H9 (cell line): ENCODE measurements around the gene ITSN1. TPM values are rescaled to one million over a fixed set of nuclear protein-coding genes. Genes with fewer than 3 reads are reported as not detected.

Source experiments
- DNase-seq: peaks from one replicate; pipeline ENCODE4 v3.0.0-alpha.2; 2017
- H2AFZ ChIP-seq: one replicate; pipeline ENCODE4 v1.6.1; 2013; ENCODE audit warnings: mild to moderate bottlenecking, low read length, control low read depth, moderate library complexity
- H2AK5ac ChIP-seq: 2 replicates; pipeline ENCODE4 v1.6.1; 2013; ENCODE audit warnings: low read length, control low read depth, mixed read lengths; ENCODE audit not compliant: insufficient read length
- H2BK120ac ChIP-seq: one replicate; pipeline ENCODE4 v1.6.1; 2013; ENCODE audit warnings: low read depth, mild to moderate bottlenecking, low read length, control low read depth, inconsistent platforms; ENCODE audit not compliant: poor library complexity, severe bottlenecking
- H2BK12ac ChIP-seq: 2 replicates; pipeline ENCODE4 v1.6.1; 2013; ENCODE audit warnings: low read length, control low read depth, mixed read lengths, low read depth; ENCODE audit not compliant: insufficient read length
- H2BK15ac ChIP-seq: 2 replicates; pipeline ENCODE4 v1.6.1; 2013; ENCODE audit warnings: low read depth, low read length, control low read depth
- H2BK20ac ChIP-seq: one replicate; pipeline ENCODE4 v1.6.1; 2013; ENCODE audit warnings: low read depth, mild to moderate bottlenecking, low read length, control low read depth, inconsistent platforms; ENCODE audit not compliant: poor library complexity, severe bottlenecking
- H2BK5ac ChIP-seq: 2 replicates; pipeline ENCODE4 v1.6.1; 2013; ENCODE audit warnings: low read length, control low read depth, mixed read lengths; ENCODE audit not compliant: insufficient read length
- H3K14ac ChIP-seq: 2 replicates; pipeline ENCODE4 v1.6.1; 2013; ENCODE audit warnings: low read length, control low read depth; ENCODE audit not compliant: insufficient read depth
- H3K18ac ChIP-seq: 2 replicates; pipeline ENCODE4 v1.6.1; 2013; ENCODE audit warnings: low read depth, mild to moderate bottlenecking, mixed read lengths, low read length, control low read depth; ENCODE audit not compliant: insufficient read length
- H3K23ac ChIP-seq: 2 replicates; pipeline ENCODE4 v1.6.1; 2013; ENCODE audit warnings: low read length, control low read depth, mixed read lengths, low read depth; ENCODE audit not compliant: insufficient read length
- H3K23me2 ChIP-seq: 2 replicates; pipeline ENCODE4 v1.6.1; 2013; ENCODE audit warnings: low read depth, mild to moderate bottlenecking, mixed read lengths, low read length, control low read depth; ENCODE audit not compliant: insufficient read length, poor library complexity, severe bottlenecking
- H3K27ac ChIP-seq: 2 replicates; pipeline ENCODE4 v1.5.1; 2013; ENCODE audit warnings: low read length, control low read depth, mixed read lengths, low read depth; ENCODE audit not compliant: insufficient read length
- H3K27me3 ChIP-seq: 2 replicates; pipeline ENCODE4 v1.6.1; 2013; ENCODE audit warnings: low read length, control low read depth, inconsistent platforms; ENCODE audit not compliant: insufficient read depth
- H3K4ac ChIP-seq: 2 replicates; pipeline ENCODE4 v1.6.1; 2013; ENCODE audit warnings: low read depth, mild to moderate bottlenecking, control low read depth, inconsistent platforms, low read length, moderate library complexity
- H3K4me1 ChIP-seq: 2 replicates; pipeline ENCODE4 v1.6.1; 2013; ENCODE audit warnings: low read length, control low read depth, inconsistent platforms; ENCODE audit not compliant: insufficient read depth
- H3K4me2 ChIP-seq: 2 replicates; pipeline ENCODE4 v1.6.1; 2013; ENCODE audit warnings: low read length, control low read depth, mixed read lengths; ENCODE audit not compliant: insufficient read length, insufficient read depth
- H3K56ac ChIP-seq: 2 replicates; pipeline ENCODE4 v1.6.1; 2013; ENCODE audit warnings: low read depth, mild to moderate bottlenecking, mixed read lengths, low read length, control low read depth; ENCODE audit not compliant: insufficient read length
- H3K79me1 ChIP-seq: 2 replicates; pipeline ENCODE4 v1.6.1; 2013; ENCODE audit warnings: low read depth, mild to moderate bottlenecking, moderate library complexity, low read length, control low read depth, inconsistent platforms; ENCODE audit not compliant: insufficient read depth, poor library complexity, severe bottlenecking
- H3K79me2 ChIP-seq: 2 replicates; pipeline ENCODE4 v1.6.1; 2013; ENCODE audit warnings: low read length, control low read depth, inconsistent platforms; ENCODE audit not compliant: insufficient read depth
- H3K9ac ChIP-seq: 2 replicates; pipeline ENCODE4 v1.6.1; 2013; ENCODE audit warnings: low read length, control low read depth, mixed read lengths; ENCODE audit not compliant: insufficient read length; ENCODE audit errors: extremely low read depth
- H3K9me3 ChIP-seq: one replicate; pipeline ENCODE4 v1.6.1; 2013; ENCODE audit warnings: low read depth, low read length, inconsistent platforms; ENCODE audit not compliant: control insufficient read depth
- H3T11ph ChIP-seq: one replicate; pipeline ENCODE4 v1.6.1; 2013; ENCODE audit warnings: mild to moderate bottlenecking, low read length, control low read depth, inconsistent platforms
- H4K20me1 ChIP-seq: one replicate; pipeline ENCODE4 v1.6.1; 2013; ENCODE audit not compliant: control insufficient read depth, insufficient read length, insufficient read depth
- H4K5ac ChIP-seq: 2 replicates; pipeline ENCODE4 v1.6.1; 2013; ENCODE audit warnings: low read depth, mild to moderate bottlenecking, mixed read lengths, low read length, control low read depth; ENCODE audit not compliant: insufficient read length
- H4K8ac ChIP-seq: replicated peaks from 2 replicates; pipeline ENCODE4 v1.6.1; 2013; ENCODE audit warnings: low read length, control low read depth, mixed read lengths, low read depth; ENCODE audit not compliant: insufficient read length
- H4K91ac ChIP-seq: 2 replicates; pipeline ENCODE4 v1.6.1; 2013; ENCODE audit warnings: low read depth, mild to moderate bottlenecking, moderate library complexity, mixed read lengths, low read length, control low read depth; ENCODE audit not compliant: insufficient read length
- H3K27ac Mint-ChIP-seq, 3 experiments: 2 replicates in 2 of 3; 3 replicates in 1 of 3; pipeline ENCODE4 v1.8.0; 2020 to 2021; ENCODE audit warnings: mixed read lengths in 3 of 3, mild to moderate bottlenecking in 1 of 3, moderate library complexity in 1 of 3
- H3K27me3 Mint-ChIP-seq: 2 replicates; pipeline ENCODE4 v1.8.0; 2021; ENCODE audit warnings: low read depth, mild to moderate bottlenecking, moderate library complexity, mixed read lengths
- H3K36me3 Mint-ChIP-seq, 3 experiments: 2 replicates in 2 of 3; 3 replicates in 1 of 3; pipeline ENCODE4 v1.8.0; 2020 to 2021; ENCODE audit warnings: low read depth in 3 of 3, mixed read lengths in 3 of 3; ENCODE audit not compliant: insufficient read depth in 1 of 3
- H3K4me1 Mint-ChIP-seq, 2 experiments: 2 replicates each; pipeline ENCODE4 v1.8.0; 2020; ENCODE audit warnings: mixed read lengths in 2 of 2
- H3K4me3 Mint-ChIP-seq, 2 experiments: 2 replicates in 1 of 2; 3 replicates in 1 of 2; pipeline ENCODE4 v1.8.0; 2020 to 2021; ENCODE audit warnings: mild to moderate bottlenecking in 2 of 2, mixed read lengths in 2 of 2, moderate library complexity in 1 of 2
- H3K9me3 Mint-ChIP-seq, 2 experiments: 2 replicates in 1 of 2; 3 replicates in 1 of 2; pipeline ENCODE4 v1.8.0; 2020; ENCODE audit warnings: mild to moderate bottlenecking in 2 of 2, mixed read lengths in 2 of 2, moderate library complexity in 1 of 2
- CTCF ChIP-seq: fragments of 200-600 bp; sonication (generic); conservative IDR thresholded peaks from 3 replicates; pipeline ENCODE4 v1.8.0; 2021; ENCODE audit warnings: antibody characterized with exemption, mild to moderate bottlenecking
- WGBS: extraction: QIAGEN DNeasy Blood & Tissue Kit; methylation state at CpG from one replicate; pipeline ENCODE4 v1.1.7; 2013; ENCODE audit warnings: missing lambda C conversion rate, low lambda C conversion rate, mixed read lengths; ENCODE audit not compliant: insufficient read length; ENCODE audit errors: extremely low coverage; 5-methylcytosine and 5-hydroxymethylcytosine counted together
- total RNA-seq: library from RNA; stranded (reverse); gene quantifications from 2 replicates; pipeline ENCODE4 v1.2.1, GENCODE V29; 2021

ITSN1 gene
- total RNA-seq, 1 experiment from 2014 or later: 94.2 TPM

- Histone ChIP-seq H2BK5ac (no peak overlapping the region), H3K79me1 (no peaks in the 10 kb centered on the region), H3K27ac (no peak overlapping the region), H2BK12ac (no peak overlapping the region), H4K5ac (no peak overlapping the region), H4K8ac (no peak overlapping the region), H2AK5ac (no peak overlapping the region), H2BK120ac (no peak overlapping the region), H3K56ac (no peak overlapping the region), H3K23me2 (peaks cover 9% of the 10 kb centered on the region), H2BK15ac (no peak overlapping the region), H3T11ph (no peak overlapping the region), H3K14ac (no peak overlapping the region), H3K18ac (no peak overlapping the region), H3K79me2 (peaks cover 7% of the 10 kb centered on the region; the same call in 1 of the 2 replicates), H3K4me1 (peaks cover 2% of the 10 kb centered on the region), H3K4me2 (peak overlapping the region; percentile 42), H3K27me3 (no peaks in the 10 kb centered on the region), H3K9ac (no peak overlapping the region), H3K9me3 (no peaks in the 10 kb centered on the region), H4K20me1 (no peaks in the 10 kb centered on the region), H2AFZ (no peak overlapping the region), H3K4ac (no peak overlapping the region), H3K23ac (no peak overlapping the region), H4K91ac (no peak overlapping the region), H2BK20ac (no peak overlapping the region)
- no peak for TF ChIP-seq CTCF
- H3K27me3 Mint-ChIP-seq: no peaks in the 10 kb centered on the region
- H3K4me3 Mint-ChIP-seq: peak overlapping the region; percentile 10 to 99; a peak in 4 of 5 replicates
- H3K27ac Mint-ChIP-seq: peak overlapping the region in 1 of 3 experiments; percentile 29; a peak in 1 of 7 replicates
- peaks cover 17 to 45% (median 41%) of the 10 kb centered on the region in 3 experiments; a peak in 6 of 7 replicates for H3K36me3 Mint-ChIP-seq
- no CpG with 5 or more reads among the region's 5 CpGs for WGBS
- DNase-seq: no peak
- H3K9me3 Mint-ChIP-seq: no peaks in the 10 kb centered on the region; a peak in 1 of 5 replicates
- H3K4me1 Mint-ChIP-seq: peaks cover 14 to 17% of the 10 kb centered on the region in 2 experiments
Measured at GRCh38 chr21:33914188-33914587, 271.9 kb downstream of the ITSN1 start.
